Measurements from ENCODE around the gene ADAMTS1.

Gene ADAMTS1

DNA sequence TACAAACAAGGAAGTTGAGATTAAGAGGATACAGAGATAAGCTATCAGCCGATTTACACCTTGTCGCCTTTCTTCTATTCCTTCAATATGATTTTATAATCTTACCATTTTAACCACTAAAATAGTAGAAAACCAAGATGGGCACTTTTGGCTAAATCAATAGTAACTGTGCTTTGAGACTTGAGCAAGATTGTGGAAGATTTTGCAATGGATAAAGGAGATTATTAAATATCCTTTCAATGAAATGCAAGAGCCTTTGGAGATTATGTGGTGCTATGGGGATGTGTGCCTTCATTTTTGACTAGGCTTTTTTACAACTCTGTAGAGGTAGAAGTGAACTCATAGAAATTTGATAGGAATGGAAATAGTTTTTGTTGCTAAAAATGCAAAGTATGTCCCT is 33.7 kb downstream of the ADAMTS1 start:
- Histone ChIP-seq H2AK5ac (ENCODE audit: low read length, severe bottlenecking) (no peak overlapping the region), H2BK120ac (ENCODE audit: low read depth, low read length) (no peak overlapping the region), H3K79me1 (replicated peaks; ENCODE audit: low read length, poor library complexity, severe bottlenecking) (no peaks in the 10 kb centered on the region), H2BK15ac (ENCODE audit: low read depth, poor library complexity, severe bottlenecking) (no peak overlapping the region), H3K4ac (ENCODE audit: low read depth in 1 of 2, low read length in 2 of 2) (no peak overlapping the region), H3K27me3 (ENCODE audit: control insufficient read depth in 1 of 2, insufficient read depth in 1 of 2, low read length in 2 of 2) (no peaks in the 10 kb centered on the region), H3K14ac (ENCODE audit: low read length in 2 of 2) (no peak overlapping the region), H4K8ac (ENCODE audit: low read length) (no peak overlapping the region), H3K27ac (ENCODE audit: low read length, poor library complexity, severe bottlenecking) (no peak overlapping the region), H2BK12ac (ENCODE audit: low read length in 2 of 2) (no peak overlapping the region), H3K23ac (ENCODE audit: low read length in 2 of 2) (no peak overlapping the region), H3K9ac (ENCODE audit: low read length) (no peak overlapping the region), H3K36me3 (ENCODE audit: control insufficient read depth in 1 of 2, insufficient read depth in 2 of 2, low read depth in 1 of 2, low read length in 2 of 2) (no peaks in the 10 kb centered on the region), H3K4me2 (ENCODE audit: low read length, poor library complexity, severe bottlenecking) (no peak overlapping the region), H2AFZ (ENCODE audit: low read depth, low read length) (no peak overlapping the region), H3K9me3 (ENCODE audit: control insufficient read depth, low read length) (no peaks in the 10 kb centered on the region), H3K18ac (ENCODE audit: low read depth in 1 of 2, low read length in 2 of 2) (no peak overlapping the region), H3K4me1 (ENCODE audit: control insufficient read depth, insufficient read depth, low read depth, low read length) (no peaks in the 10 kb centered on the region), H4K91ac (ENCODE audit: low read length) (no peak overlapping the region), H2BK5ac (ENCODE audit: low read depth, low read length, poor library complexity, severe bottlenecking) (no peak overlapping the region), H3K4me3 (ENCODE audit: insufficient read depth in 1 of 2, low read depth in 1 of 2, low read length in 2 of 2) (no peak overlapping the region)
- no peak for DNase-seq
- WGBS, result 83% methylated on average over 1 of the region's 2 CpGs

DNA sequence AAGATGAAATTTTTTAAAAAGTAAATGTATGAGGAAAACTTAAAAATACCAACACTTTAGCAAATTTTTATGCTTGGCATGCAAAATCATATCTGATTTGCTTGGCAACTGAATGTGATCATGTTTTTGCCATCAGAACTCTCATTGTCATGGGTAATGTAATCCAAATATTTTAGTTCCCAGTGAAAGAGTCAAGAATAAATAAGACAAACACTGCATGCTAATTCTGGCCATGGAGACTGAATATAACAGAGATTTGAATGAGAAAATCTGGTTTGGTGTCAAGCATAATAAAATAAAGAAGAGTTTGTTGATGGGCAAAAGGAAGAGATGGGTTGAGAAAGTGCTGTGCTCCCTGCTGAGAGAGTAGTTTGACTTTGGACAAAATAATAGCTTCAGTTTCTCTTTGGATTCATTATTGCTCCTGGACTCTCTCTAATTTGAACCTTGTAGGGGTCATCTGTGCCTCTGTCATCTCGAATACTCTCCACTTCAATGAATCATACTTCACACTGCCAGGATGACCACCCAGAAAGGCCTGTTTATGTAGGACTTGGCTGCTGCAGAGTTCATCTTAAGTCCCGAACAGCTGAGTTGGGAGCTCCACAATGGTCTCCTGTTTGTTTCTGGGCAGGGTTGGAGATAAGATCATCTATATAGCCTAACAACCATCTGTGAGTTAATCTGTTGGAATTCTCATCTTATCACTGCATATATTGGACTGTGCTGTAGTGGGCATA is 34.4 kb downstream of the ADAMTS1 start:
- 0% methylated on average over 1 of the region's 2 CpGs for WGBS

DNA sequence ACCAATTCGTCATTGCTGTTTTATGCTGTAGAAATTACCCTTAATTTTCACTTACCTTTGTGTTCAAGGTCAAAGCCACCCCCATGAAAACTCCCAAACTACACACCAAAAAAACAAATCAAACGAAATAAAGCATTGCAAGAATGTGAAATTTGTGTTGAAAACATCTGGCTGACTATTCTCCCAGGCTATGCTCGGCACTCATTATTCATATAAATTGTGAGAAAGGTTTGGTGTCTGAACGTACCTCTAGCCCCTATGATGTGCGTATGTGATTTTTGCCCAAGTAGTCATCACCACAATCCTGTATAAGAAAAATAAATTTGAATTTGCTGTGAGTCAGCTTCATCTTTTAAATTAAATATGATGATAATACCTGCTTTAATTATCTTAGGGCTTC is 34.9 kb downstream of the ADAMTS1 start:
- DNase-seq, result no peak
- no peaks in the 10 kb centered on the region for H3K36me3 ChIP-seq (ENCODE audit: control insufficient read depth in 1 of 2, insufficient read depth in 2 of 2, low read depth in 1 of 2, low read length in 2 of 2)
- no peak overlapping the region for H2BK15ac ChIP-seq (ENCODE audit: low read depth, poor library complexity, severe bottlenecking)
- no peak overlapping the region for H2BK5ac ChIP-seq (ENCODE audit: low read depth, low read length, poor library complexity, severe bottlenecking)
- WGBS, result 94% methylated on average over 3 of the region's 5 CpGs
- H3K14ac ChIP-seq (ENCODE audit: low read length in 2 of 2), result no peak overlapping the region
- H2AK5ac ChIP-seq (ENCODE audit: low read length, severe bottlenecking), result no peak overlapping the region
- H4K8ac ChIP-seq (ENCODE audit: low read length), result no peak overlapping the region
- no peaks in the 10 kb centered on the region for H3K4me1 ChIP-seq (ENCODE audit: control insufficient read depth, insufficient read depth, low read depth, low read length)
- H3K27me3 ChIP-seq (ENCODE audit: control insufficient read depth in 1 of 2, insufficient read depth in 1 of 2, low read length in 2 of 2), result no peaks in the 10 kb centered on the region
- H4K91ac ChIP-seq (ENCODE audit: low read length), result no peak overlapping the region
- H3K9me3 ChIP-seq (ENCODE audit: control insufficient read depth, low read length), result no peaks in the 10 kb centered on the region
- no peak overlapping the region for H3K4me2 ChIP-seq (ENCODE audit: low read length, poor library complexity, severe bottlenecking)
- no peak overlapping the region for H3K23ac ChIP-seq (ENCODE audit: low read length in 2 of 2)
- no peak overlapping the region for H3K4ac ChIP-seq (ENCODE audit: low read depth in 1 of 2, low read length in 2 of 2)
- no peak overlapping the region for H2BK12ac ChIP-seq (ENCODE audit: low read length in 2 of 2)
- no peak overlapping the region for H3K18ac ChIP-seq (ENCODE audit: low read depth in 1 of 2, low read length in 2 of 2)
- H2AFZ ChIP-seq (ENCODE audit: low read depth, low read length), result no peak overlapping the region
- no peak overlapping the region for H2BK120ac ChIP-seq (ENCODE audit: low read depth, low read length)
- H3K9ac ChIP-seq (ENCODE audit: low read length), result no peak overlapping the region
- no peak overlapping the region for H3K27ac ChIP-seq (ENCODE audit: low read length, poor library complexity, severe bottlenecking)
- no peaks in the 10 kb centered on the region for H3K79me1 ChIP-seq (replicated peaks; ENCODE audit: low read length, poor library complexity, severe bottlenecking)
- no peak overlapping the region for H3K4me3 ChIP-seq (ENCODE audit: insufficient read depth in 1 of 2, low read depth in 1 of 2, low read length in 2 of 2)

More for the DNA sequence above, 34.4 kb downstream of the ADAMTS1 start:
- Histone ChIP-seq H3K9me3 (ENCODE audit: control insufficient read depth, low read length) (no peaks in the 10 kb centered on the region), H3K4ac (ENCODE audit: low read depth in 1 of 2, low read length in 2 of 2) (no peak overlapping the region), H3K14ac (ENCODE audit: low read length in 2 of 2) (no peak overlapping the region), H3K23ac (ENCODE audit: low read length in 2 of 2) (no peak overlapping the region), H2BK12ac (ENCODE audit: low read length in 2 of 2) (no peak overlapping the region), H3K4me3 (ENCODE audit: insufficient read depth in 1 of 2, low read depth in 1 of 2, low read length in 2 of 2) (no peak overlapping the region), H3K9ac (ENCODE audit: low read length) (no peak overlapping the region), H3K36me3 (ENCODE audit: control insufficient read depth in 1 of 2, insufficient read depth in 2 of 2, low read depth in 1 of 2, low read length in 2 of 2) (no peaks in the 10 kb centered on the region), H4K8ac (ENCODE audit: low read length) (no peak overlapping the region), H2AK5ac (ENCODE audit: low read length, severe bottlenecking) (no peak overlapping the region), H2BK5ac (ENCODE audit: low read depth, low read length, poor library complexity, severe bottlenecking) (no peak overlapping the region), H2BK15ac (ENCODE audit: low read depth, poor library complexity, severe bottlenecking) (no peak overlapping the region), H3K79me1 (replicated peaks; ENCODE audit: low read length, poor library complexity, severe bottlenecking) (no peaks in the 10 kb centered on the region), H2AFZ (ENCODE audit: low read depth, low read length) (no peak overlapping the region), H3K27me3 (ENCODE audit: control insufficient read depth in 1 of 2, insufficient read depth in 1 of 2, low read length in 2 of 2) (no peaks in the 10 kb centered on the region), H2BK120ac (ENCODE audit: low read depth, low read length) (no peak overlapping the region), H3K18ac (ENCODE audit: low read depth in 1 of 2, low read length in 2 of 2) (peak overlapping the region in 1 of 2 experiments; percentile 50), H3K4me2 (ENCODE audit: low read length, poor library complexity, severe bottlenecking) (no peak overlapping the region), H3K4me1 (ENCODE audit: control insufficient read depth, insufficient read depth, low read depth, low read length) (no peaks in the 10 kb centered on the region), H3K27ac (ENCODE audit: low read length, poor library complexity, severe bottlenecking) (no peak overlapping the region), H4K91ac (ENCODE audit: low read length) (peak overlapping the region; percentile 28)
- DNase-seq, result peak; percentile 59

DNA sequence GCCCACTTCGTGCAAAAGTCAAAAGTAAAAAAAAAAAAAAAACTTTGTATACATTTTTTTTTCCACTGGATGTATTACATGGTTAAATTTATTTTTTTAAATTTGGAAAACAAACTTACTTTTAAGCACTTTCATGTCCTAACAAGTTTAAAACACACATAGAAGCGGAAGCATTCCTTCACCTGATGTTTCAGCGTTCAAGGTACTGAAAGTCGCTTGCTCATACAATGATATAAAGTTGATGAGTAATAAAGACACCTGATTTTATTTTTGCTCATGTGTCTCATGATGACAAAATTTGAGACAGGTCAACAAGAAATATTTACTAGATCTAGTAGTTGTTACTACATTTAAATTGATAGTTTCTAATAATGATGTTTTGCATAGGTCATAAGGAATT is 35.5 kb downstream of the ADAMTS1 start:
- DNase-seq, result no peak
- Histone ChIP-seq H3K9ac (ENCODE audit: low read length) (no peak overlapping the region), H3K27ac (ENCODE audit: low read length, poor library complexity, severe bottlenecking) (no peak overlapping the region), H3K4me3 (ENCODE audit: insufficient read depth in 1 of 2, low read depth in 1 of 2, low read length in 2 of 2) (no peak overlapping the region), H2AK5ac (ENCODE audit: low read length, severe bottlenecking) (no peak overlapping the region), H2BK15ac (ENCODE audit: low read depth, poor library complexity, severe bottlenecking) (no peak overlapping the region), H2BK5ac (ENCODE audit: low read depth, low read length, poor library complexity, severe bottlenecking) (no peak overlapping the region), H3K79me1 (replicated peaks; ENCODE audit: low read length, poor library complexity, severe bottlenecking) (no peaks in the 10 kb centered on the region), H3K36me3 (ENCODE audit: control insufficient read depth in 1 of 2, insufficient read depth in 2 of 2, low read depth in 1 of 2, low read length in 2 of 2) (no peaks in the 10 kb centered on the region), H2BK120ac (ENCODE audit: low read depth, low read length) (no peak overlapping the region), H3K4me1 (ENCODE audit: control insufficient read depth, insufficient read depth, low read depth, low read length) (no peaks in the 10 kb centered on the region), H3K18ac (ENCODE audit: low read depth in 1 of 2, low read length in 2 of 2) (no peak overlapping the region), H3K14ac (ENCODE audit: low read length in 2 of 2) (no peak overlapping the region), H3K4me2 (ENCODE audit: low read length, poor library complexity, severe bottlenecking) (no peak overlapping the region), H3K23ac (ENCODE audit: low read length in 2 of 2) (no peak overlapping the region), H3K27me3 (ENCODE audit: control insufficient read depth in 1 of 2, insufficient read depth in 1 of 2, low read length in 2 of 2) (no peaks in the 10 kb centered on the region), H4K91ac (ENCODE audit: low read length) (no peak overlapping the region), H3K4ac (ENCODE audit: low read depth in 1 of 2, low read length in 2 of 2) (no peak overlapping the region), H3K9me3 (ENCODE audit: control insufficient read depth, low read length) (no peaks in the 10 kb centered on the region), H2BK12ac (ENCODE audit: low read length in 2 of 2) (no peak overlapping the region), H2AFZ (ENCODE audit: low read depth, low read length) (no peak overlapping the region), H4K8ac (ENCODE audit: low read length) (no peak overlapping the region)
- 100% methylated on average over 2 of the region's 4 CpGs for WGBS

All from mesenchymal stem cell (in vitro differentiated cells and primary cell).